Right atrium auricular region (tissue), 2 donors: ENCODE results near the gene MC5R. TPM values are rescaled to one million over a fixed set of nuclear protein-coding genes. Genes with fewer than 3 reads are reported as not detected.

Experiments used
- DNase-seq: peaks from one replicate; pipeline ENCODE4 v3.0.0-alpha.2; 2019; ENCODE audit warnings: low spot score
- H3K27ac ChIP-seq, 2 donors: fragments of 200-600 bp; sonication (generic); 1 replicate in 1 of 2; 2 replicates in 1 of 2; pipeline ENCODE4 v1.5.1; 2016 to 2019
- H3K27me3 ChIP-seq, 2 donors: fragments of 200-600 bp; sonication (generic); one replicate each; pipeline versions ENCODE4 v1.5.1 to v1.6.0; 2017 to 2019
- H3K36me3 ChIP-seq: fragments of 200-600 bp; sonication (generic); one replicate; pipeline ENCODE4 v1.5.1; 2016
- H3K4me1 ChIP-seq, 2 donors: fragments of 200-600 bp; sonication (generic); one replicate each; pipeline versions ENCODE4 v1.5.1 to v1.6.0; 2017 to 2019
- H3K4me3 ChIP-seq, 2 donors: fragments of 200-600 bp; sonication (generic); 1 replicate in 1 of 2; 2 replicates in 1 of 2; pipeline ENCODE4 v1.5.1; 2017 to 2019; ENCODE audit warnings: mild to moderate bottlenecking in 1 of 2, moderate library complexity in 1 of 2
- H3K9me3 ChIP-seq, 2 donors: fragments of 200-600 bp; sonication (generic); one replicate each; pipeline ENCODE4 v1.5.1; 2019
- total RNA-seq, 2 donors: library from RNA; depleted of rRNA; stranded (reverse); fragments of >200 nt; gene quantifications; one replicate each; pipeline ENCODE4 v1.1.0, GENCODE V29; 2016
- TF ChIP-seq, protein P1 (sequence below), 2 donors: fragments of 200-600 bp; sonication (generic); IDR thresholded peaks; one replicate each; pipeline ENCODE4 v1.5.1; 2019; ENCODE audit warnings: antibody characterized with exemption in 2 of 2

The MC5R gene
- total RNA-seq, 2 donors from 2014 or later, result not detected

DNA sequence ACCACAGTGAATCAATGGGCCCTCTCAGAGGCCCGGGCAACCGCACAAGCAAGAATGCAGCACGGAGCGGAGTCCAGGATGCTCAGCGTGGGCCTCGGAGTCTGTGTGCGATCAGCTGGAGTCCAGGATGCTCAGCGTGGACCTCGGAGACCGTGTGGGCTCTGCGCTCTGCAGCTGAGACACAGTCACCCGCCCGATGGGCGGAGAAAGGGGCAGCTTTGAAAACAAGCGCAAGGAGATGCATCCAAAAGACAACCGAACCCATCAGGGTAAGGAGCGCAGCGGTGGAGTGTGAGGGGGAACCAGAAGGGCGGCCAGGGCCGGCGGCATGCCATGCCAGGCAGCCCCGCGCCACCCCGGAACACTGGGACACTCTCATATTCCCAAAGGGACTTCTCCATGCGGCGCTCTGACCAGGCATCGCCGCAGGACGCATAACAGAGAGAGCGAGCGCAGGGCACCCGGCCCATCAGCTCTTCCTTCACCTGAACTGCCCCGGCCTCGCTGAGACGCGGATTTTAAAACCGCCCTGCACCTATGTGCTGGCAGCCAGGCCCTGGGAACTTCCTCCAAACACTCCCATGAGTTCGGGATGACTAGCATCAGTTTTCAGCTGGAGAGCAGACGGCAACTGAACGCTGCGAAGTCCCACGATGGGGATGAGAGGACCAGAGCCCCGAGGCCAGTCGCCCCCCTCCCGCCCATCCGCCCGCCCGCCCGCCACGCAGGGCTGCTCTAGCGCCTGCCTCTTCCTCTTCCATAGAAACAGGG, 44.7 kb downstream of the MC5R start:
- Histone ChIP-seq H3K27ac (no peak overlapping the region), H3K27me3 (no peaks in the 10 kb centered on the region), H3K4me1 (no peaks in the 10 kb centered on the region), H3K36me3 (no peaks in the 10 kb centered on the region), H3K9me3 (no peaks in the 10 kb centered on the region), H3K4me3 (no peak overlapping the region)
- no peak for DNase-seq
- TF ChIP-seq, protein P1, sequence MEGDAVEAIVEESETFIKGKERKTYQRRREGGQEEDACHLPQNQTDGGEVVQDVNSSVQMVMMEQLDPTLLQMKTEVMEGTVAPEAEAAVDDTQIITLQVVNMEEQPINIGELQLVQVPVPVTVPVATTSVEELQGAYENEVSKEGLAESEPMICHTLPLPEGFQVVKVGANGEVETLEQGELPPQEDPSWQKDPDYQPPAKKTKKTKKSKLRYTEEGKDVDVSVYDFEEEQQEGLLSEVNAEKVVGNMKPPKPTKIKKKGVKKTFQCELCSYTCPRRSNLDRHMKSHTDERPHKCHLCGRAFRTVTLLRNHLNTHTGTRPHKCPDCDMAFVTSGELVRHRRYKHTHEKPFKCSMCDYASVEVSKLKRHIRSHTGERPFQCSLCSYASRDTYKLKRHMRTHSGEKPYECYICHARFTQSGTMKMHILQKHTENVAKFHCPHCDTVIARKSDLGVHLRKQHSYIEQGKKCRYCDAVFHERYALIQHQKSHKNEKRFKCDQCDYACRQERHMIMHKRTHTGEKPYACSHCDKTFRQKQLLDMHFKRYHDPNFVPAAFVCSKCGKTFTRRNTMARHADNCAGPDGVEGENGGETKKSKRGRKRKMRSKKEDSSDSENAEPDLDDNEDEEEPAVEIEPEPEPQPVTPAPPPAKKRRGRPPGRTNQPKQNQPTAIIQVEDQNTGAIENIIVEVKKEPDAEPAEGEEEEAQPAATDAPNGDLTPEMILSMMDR (IDR thresholded peaks at IDR 0.05), result no peak

- DNase-seq, result no peak
- Histone ChIP-seq H3K4me3 (no peak overlapping the region), H3K27me3 (no peaks in the 10 kb centered on the region), H3K9me3 (no peaks in the 10 kb centered on the region), H3K27ac (no peak overlapping the region), H3K36me3 (no peaks in the 10 kb centered on the region), H3K4me1 (no peaks in the 10 kb centered on the region)
- TF ChIP-seq, protein P1 (IDR thresholded peaks at IDR 0.05), result no peak
Measured at GRCh38 chr18:13871701-13872100, 47.8 kb downstream of the MC5R start.

- Histone ChIP-seq H3K27ac (no peak overlapping the region), H3K36me3 (no peaks in the 10 kb centered on the region), H3K4me3 (no peak overlapping the region), H3K27me3 (no peaks in the 10 kb centered on the region), H3K4me1 (no peaks in the 10 kb centered on the region), H3K9me3 (no peaks in the 10 kb centered on the region)
- TF ChIP-seq, protein P1 (IDR thresholded peaks at IDR 0.05), result no peak
- DNase-seq, result no peak
Measured at GRCh38 chr18:13872373-13872772, 48.4 kb downstream of the MC5R start.

GRCh38 chr18:13872932-13873331, 49.0 kb downstream of the MC5R start:
- Histone ChIP-seq H3K4me1 (no peaks in the 10 kb centered on the region), H3K27me3 (no peaks in the 10 kb centered on the region), H3K36me3 (no peaks in the 10 kb centered on the region)

DNA sequence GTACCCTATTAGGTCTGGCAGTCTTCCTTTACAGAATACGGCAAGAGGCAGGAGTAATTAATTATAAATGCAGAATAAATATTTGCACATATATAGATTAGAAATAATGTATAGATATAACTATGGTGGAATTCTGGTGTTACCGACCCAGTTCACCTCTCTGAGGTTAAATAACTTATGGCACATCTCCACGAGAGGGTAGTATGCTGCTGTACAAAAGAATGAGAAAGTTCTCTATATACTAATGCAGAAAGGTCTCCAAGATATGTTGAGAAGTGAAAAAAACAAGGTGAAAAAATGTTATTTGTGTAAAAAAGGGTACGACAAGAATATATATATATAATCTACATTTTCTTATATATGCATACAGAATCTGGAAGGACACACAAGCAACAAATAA, 50.6 kb downstream of the MC5R start:
- TF ChIP-seq, protein P1 (IDR thresholded peaks at IDR 0.05), result no peak
- no peak for DNase-seq
- no peaks in the 10 kb centered on the region for H3K36me3 ChIP-seq
- no peaks in the 10 kb centered on the region for H3K9me3 ChIP-seq
- no peak overlapping the region for H3K4me3 ChIP-seq
- H3K4me1 ChIP-seq, result no peaks in the 10 kb centered on the region
- no peaks in the 10 kb centered on the region for H3K27me3 ChIP-seq
- H3K27ac ChIP-seq, result no peak overlapping the region

More at GRCh38 chr18:13872932-13873331, 49.0 kb downstream of the MC5R start:
- no peak for DNase-seq
- Histone ChIP-seq H3K9me3 (no peaks in the 10 kb centered on the region), H3K4me3 (no peak overlapping the region), H3K27ac (no peak overlapping the region)
- TF ChIP-seq, protein P1 (IDR thresholded peaks at IDR 0.05), result no peak

Other genes starting within 250 kb of the MC5R start
- gene FAM210A, start 97.6 kb upstream of the MC5R start, total RNA-seq, result 10 to 100 TPM; 31.8 to 40.8 TPM
- 10 to 100 TPM; 22.2 to 28.9 TPM for gene RNMT, start 97.5 kb upstream of the MC5R start, total RNA-seq
- gene MC2R, start 91.4 kb downstream of the MC5R start, total RNA-seq, result not detected